HepG2 (cell line): ENCODE results near the gene SEMA3G. TPM values are rescaled to one million over a fixed set of nuclear protein-coding genes. Genes with fewer than 3 reads are reported as not detected.

Experiments
- AHR ChIP-seq: IDR thresholded peaks from 2 replicates; pipeline ENCODE4 v1.6.1; 2018; ENCODE audit warnings: missing genetic modification reagents, missing compliant biosample characterization
- HCFC1 ChIP-seq: fragments of 150-350 bp; IDR thresholded peaks from 2 replicates; pipeline ENCODE4 v1.6.1; 2014; ENCODE audit warnings: low read depth, low read length
- IRF2 ChIP-seq: IDR thresholded peaks from 2 replicates; pipeline ENCODE4 v1.6.1; 2018; ENCODE audit warnings: missing genetic modification reagents, missing compliant biosample characterization
- KAT8 ChIP-seq: IDR thresholded peaks from 2 replicates; pipeline ENCODE4 v1.6.1; 2016; ENCODE audit warnings: missing genetic modification reagents, missing compliant biosample characterization
- PHF20 ChIP-seq: sonication (generic); formaldehyde crosslinking; IDR thresholded peaks from 2 replicates; pipeline ENCODE4 v1.5.0; 2020; ENCODE audit warnings: mild to moderate bottlenecking, missing genetic modification reagents
- RFX1 ChIP-seq: fragments of 450-650 bp; IDR thresholded peaks from 2 replicates; pipeline ENCODE4 v1.6.1; 2017
- SMC3 ChIP-seq: IDR thresholded peaks from 2 replicates; pipeline ENCODE4 v1.6.1; 2011; ENCODE audit warnings: low read length, improper control_type of control experiment
- SP2 ChIP-seq: sonication (generic); formaldehyde crosslinking; IDR thresholded peaks from 2 replicates; pipeline ENCODE4 v1.5.1; 2020; ENCODE audit warnings: mild to moderate bottlenecking, missing genetic modification reagents
- TOPORS ChIP-seq: sonication (generic); formaldehyde crosslinking; IDR thresholded peaks from 2 replicates; pipeline ENCODE4 v1.8.0; 2023; ENCODE audit warnings: mild to moderate bottlenecking, missing genetic modification reagents
- WIZ ChIP-seq: sonication (generic); formaldehyde crosslinking; IDR thresholded peaks from 2 replicates; pipeline ENCODE4 v1.5.1; 2020; ENCODE audit warnings: mild to moderate bottlenecking, missing genetic modification reagents
- ZNF33A ChIP-seq: sonication (generic); formaldehyde crosslinking; IDR thresholded peaks from 2 replicates; pipeline ENCODE4 v1.5.1; 2020; ENCODE audit warnings: missing genetic modification reagents, mild to moderate bottlenecking, moderate library complexity, borderline replicate concordance
- ZNF350 ChIP-seq: sonication (generic); formaldehyde crosslinking; IDR thresholded peaks from 2 replicates; pipeline ENCODE4 v1.4.0; 2020; ENCODE audit warnings: mild to moderate bottlenecking, low read depth, missing genetic modification reagents, borderline replicate concordance
- ZNF468 ChIP-seq: sonication (generic); formaldehyde crosslinking; IDR thresholded peaks from 2 replicates; pipeline ENCODE4 v1.8.0; 2022; ENCODE audit warnings: mild to moderate bottlenecking, moderate library complexity, missing genetic modification reagents
- ZNF530 ChIP-seq: sonication (generic); formaldehyde crosslinking; IDR thresholded peaks from 2 replicates; pipeline ENCODE4 v1.5.0; 2020; ENCODE audit warnings: low read depth, mild to moderate bottlenecking, missing genetic modification reagents
- ZNF546 ChIP-seq: sonication (generic); formaldehyde crosslinking; conservative IDR thresholded peaks from 2 replicates; pipeline ENCODE4 v1.8.1; 2023; ENCODE audit warnings: mild to moderate bottlenecking, missing genetic modification reagents
- ZNF644 ChIP-seq: IDR thresholded peaks from 2 replicates; pipeline ENCODE4 v1.6.1; 2016; ENCODE audit warnings: low read depth
- ZNF75D ChIP-seq: sonication (generic); formaldehyde crosslinking; IDR thresholded peaks from 2 replicates; pipeline ENCODE4 v1.8.1; 2023; ENCODE audit warnings: missing genetic modification reagents, mild to moderate bottlenecking, borderline replicate concordance
- polyA plus RNA-seq, 8 experiments: library from polyadenylated mRNA; depleted of rRNA in 3 of 8; stranded (reverse) in 7 of 8; unstranded in 1 of 8; fragments of >200 nt; fragmentation: Illumina TruSeq in 4 of 8; extraction: Trizol in 4 of 8; gene quantifications; 2 replicates each; pipeline versions ENCODE4 v1.2.1 to v1.2.3, GENCODE V29; 2011 to 2016; ENCODE audit warnings: low read depth in 4 of 8, missing spikeins in 1 of 8, mixed read lengths in 1 of 8; ENCODE audit not compliant: insufficient read depth in 1 of 8
- total RNA-seq, 5 experiments: library from RNA; depleted of rRNA; stranded (reverse); fragments of >200 nt; fragmentation: Illumina TruSeq; extraction: Trizol; gene quantifications; 2 replicates each; pipeline ENCODE4 v1.2.3, GENCODE V29; 2016; ENCODE audit warnings: low read depth in 1 of 5
- TF ChIP-seq, protein P1 (sequence below): sonication (generic); formaldehyde crosslinking; IDR thresholded peaks from 2 replicates; pipeline ENCODE4 v1.4.0; 2020; ENCODE audit warnings: missing genetic modification reagents
- TF ChIP-seq, protein P2 (sequence below): sonication (generic); formaldehyde crosslinking; IDR thresholded peaks from 2 replicates; pipeline ENCODE4 v1.8.1; 2022; ENCODE audit warnings: low read depth, mild to moderate bottlenecking, missing genetic modification reagents
- TF ChIP-seq, protein P3 (sequence below): sonication (generic); formaldehyde crosslinking; IDR thresholded peaks from 2 replicates; pipeline ENCODE4 v1.9.0; 2021; ENCODE audit warnings: missing genetic modification reagents, borderline replicate concordance
- TF ChIP-seq, protein P4 (sequence below): sonication (generic); formaldehyde crosslinking; IDR thresholded peaks from 2 replicates; pipeline ENCODE4 v1.5.0; 2020; ENCODE audit warnings: missing genetic modification reagents, mild to moderate bottlenecking, borderline replicate concordance
- TF ChIP-seq, protein P5 (sequence below): IDR thresholded peaks from 2 replicates; pipeline ENCODE4 v1.6.1; 2012; ENCODE audit warnings: inconsistent platforms
- TF ChIP-seq, protein P6 (sequence below): sonication (generic); formaldehyde crosslinking; IDR thresholded peaks from 2 replicates; pipeline ENCODE4 v1.5.0; 2020; ENCODE audit warnings: mild to moderate bottlenecking, low read depth, missing genetic modification reagents, borderline replicate concordance

SEMA3G gene
- total and polyA plus RNA-seq, 2 of the 13 experiments (the other 11 are each of a cell fraction or from before 2014, with no cell fraction given) = 6.1 to 8.3 TPM

DNA sequence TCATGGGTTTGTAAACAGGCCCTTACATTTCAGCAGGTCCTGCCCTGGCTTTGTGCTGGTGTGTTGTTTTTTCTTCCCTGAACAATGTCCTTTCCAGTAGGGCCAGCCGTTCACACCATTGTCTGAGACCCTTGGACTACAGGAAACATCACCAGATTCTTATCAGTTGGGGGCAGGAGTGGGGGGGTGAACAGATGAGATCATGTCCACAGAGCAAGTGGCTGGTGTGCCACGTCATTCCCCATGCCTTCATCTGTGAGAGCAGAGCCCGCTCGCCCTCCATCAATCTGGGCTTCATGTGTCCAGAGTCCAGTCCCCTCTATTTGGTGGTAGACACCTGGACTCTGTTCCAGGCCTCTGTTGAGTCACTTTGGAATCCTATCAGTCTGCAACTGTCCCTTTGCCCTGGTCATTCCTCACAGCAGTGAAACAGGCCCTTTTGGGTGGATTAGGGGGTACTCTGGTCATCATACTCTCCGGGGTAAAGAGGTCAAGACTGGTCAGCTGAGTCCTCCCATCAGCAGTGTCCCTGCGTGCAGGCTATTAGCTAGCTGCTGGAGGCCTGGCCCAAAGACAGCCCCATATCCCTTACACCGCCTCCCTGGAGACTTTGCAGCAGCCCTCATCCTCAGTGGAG is 15.0 kb downstream of the SEMA3G start (continued):
- TF ChIP-seq, protein P1, sequence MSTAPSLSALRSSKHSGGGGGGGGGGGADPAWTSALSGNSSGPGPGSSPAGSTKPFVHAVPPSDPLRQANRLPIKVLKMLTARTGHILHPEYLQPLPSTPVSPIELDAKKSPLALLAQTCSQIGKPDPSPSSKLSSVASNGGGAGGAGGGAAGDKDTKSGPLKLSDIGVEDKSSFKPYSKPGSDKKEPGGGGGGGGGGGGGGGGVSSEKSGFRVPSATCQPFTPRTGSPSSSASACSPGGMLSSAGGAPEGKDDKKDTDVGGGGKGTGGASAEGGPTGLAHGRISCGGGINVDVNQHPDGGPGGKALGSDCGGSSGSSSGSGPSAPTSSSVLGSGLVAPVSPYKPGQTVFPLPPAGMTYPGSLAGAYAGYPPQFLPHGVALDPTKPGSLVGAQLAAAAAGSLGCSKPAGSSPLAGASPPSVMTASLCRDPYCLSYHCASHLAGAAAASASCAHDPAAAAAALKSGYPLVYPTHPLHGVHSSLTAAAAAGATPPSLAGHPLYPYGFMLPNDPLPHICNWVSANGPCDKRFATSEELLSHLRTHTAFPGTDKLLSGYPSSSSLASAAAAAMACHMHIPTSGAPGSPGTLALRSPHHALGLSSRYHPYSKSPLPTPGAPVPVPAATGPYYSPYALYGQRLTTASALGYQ = peak; percentile 74; the same call in 1 of the 2 replicates
- TF ChIP-seq, protein P2, sequence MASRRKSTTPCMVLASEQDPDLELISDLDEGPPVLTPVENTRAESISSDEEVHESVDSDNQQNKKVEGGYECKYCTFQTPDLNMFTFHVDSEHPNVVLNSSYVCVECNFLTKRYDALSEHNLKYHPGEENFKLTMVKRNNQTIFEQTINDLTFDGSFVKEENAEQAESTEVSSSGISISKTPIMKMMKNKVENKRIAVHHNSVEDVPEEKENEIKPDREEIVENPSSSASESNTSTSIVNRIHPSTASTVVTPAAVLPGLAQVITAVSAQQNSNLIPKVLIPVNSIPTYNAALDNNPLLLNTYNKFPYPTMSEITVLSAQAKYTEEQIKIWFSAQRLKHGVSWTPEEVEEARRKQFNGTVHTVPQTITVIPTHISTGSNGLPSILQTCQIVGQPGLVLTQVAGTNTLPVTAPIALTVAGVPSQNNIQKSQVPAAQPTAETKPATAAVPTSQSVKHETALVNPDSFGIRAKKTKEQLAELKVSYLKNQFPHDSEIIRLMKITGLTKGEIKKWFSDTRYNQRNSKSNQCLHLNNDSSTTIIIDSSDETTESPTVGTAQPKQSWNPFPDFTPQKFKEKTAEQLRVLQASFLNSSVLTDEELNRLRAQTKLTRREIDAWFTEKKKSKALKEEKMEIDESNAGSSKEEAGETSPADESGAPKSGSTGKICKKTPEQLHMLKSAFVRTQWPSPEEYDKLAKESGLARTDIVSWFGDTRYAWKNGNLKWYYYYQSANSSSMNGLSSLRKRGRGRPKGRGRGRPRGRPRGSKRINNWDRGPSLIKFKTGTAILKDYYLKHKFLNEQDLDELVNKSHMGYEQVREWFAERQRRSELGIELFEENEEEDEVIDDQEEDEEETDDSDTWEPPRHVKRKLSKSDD (CRISPR knock-in tag) = peak; percentile 83; the same call in 1 of the 2 replicates
- TF ChIP-seq IRF2 (CRISPR knock-in tag) (peak; percentile 72), RFX1 (no peak), AHR (CRISPR knock-in tag) (no peak; the same call in 1 of the 2 replicates), PHF20 (CRISPR knock-in tag) (no peak), ZNF468 (CRISPR knock-in tag) (no peak), HCFC1 (no peak), SP2 (no peak), WIZ (CRISPR knock-in tag) (peak; percentile 43; the same call in 1 of the 2 replicates), SMC3 (no peak), ZNF546 (CRISPR knock-in tag) (no peak), TOPORS (CRISPR knock-in tag) (no peak), ZNF75D (CRISPR knock-in tag) (no peak), ZNF644 (CRISPR knock-in tag) (0 out of 2 replicates have a peak, but pooled peaks have one; percentile 48), ZNF350 (CRISPR knock-in tag) (peak; percentile 66), ZNF33A (CRISPR knock-in tag) (no peak), KAT8 (CRISPR knock-in tag) (peak; percentile 48), ZNF530 (CRISPR knock-in tag) (no peak)
- TF ChIP-seq, protein P3, sequence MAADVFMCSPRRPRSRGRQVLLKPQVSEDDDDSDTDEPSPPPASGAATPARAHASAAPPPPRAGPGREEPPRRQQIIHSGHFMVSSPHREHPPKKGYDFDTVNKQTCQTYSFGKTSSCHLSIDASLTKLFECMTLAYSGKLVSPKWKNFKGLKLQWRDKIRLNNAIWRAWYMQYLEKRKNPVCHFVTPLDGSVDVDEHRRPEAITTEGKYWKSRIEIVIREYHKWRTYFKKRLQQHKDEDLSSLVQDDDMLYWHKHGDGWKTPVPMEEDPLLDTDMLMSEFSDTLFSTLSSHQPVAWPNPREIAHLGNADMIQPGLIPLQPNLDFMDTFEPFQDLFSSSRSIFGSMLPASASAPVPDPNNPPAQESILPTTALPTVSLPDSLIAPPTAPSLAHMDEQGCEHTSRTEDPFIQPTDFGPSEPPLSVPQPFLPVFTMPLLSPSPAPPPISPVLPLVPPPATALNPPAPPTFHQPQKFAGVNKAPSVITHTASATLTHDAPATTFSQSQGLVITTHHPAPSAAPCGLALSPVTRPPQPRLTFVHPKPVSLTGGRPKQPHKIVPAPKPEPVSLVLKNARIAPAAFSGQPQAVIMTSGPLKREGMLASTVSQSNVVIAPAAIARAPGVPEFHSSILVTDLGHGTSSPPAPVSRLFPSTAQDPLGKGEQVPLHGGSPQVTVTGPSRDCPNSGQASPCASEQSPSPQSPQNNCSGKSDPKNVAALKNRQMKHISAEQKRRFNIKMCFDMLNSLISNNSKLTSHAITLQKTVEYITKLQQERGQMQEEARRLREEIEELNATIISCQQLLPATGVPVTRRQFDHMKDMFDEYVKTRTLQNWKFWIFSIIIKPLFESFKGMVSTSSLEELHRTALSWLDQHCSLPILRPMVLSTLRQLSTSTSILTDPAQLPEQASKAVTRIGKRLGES (CRISPR knock-in tag) = no peak
- TF ChIP-seq, protein P4, sequence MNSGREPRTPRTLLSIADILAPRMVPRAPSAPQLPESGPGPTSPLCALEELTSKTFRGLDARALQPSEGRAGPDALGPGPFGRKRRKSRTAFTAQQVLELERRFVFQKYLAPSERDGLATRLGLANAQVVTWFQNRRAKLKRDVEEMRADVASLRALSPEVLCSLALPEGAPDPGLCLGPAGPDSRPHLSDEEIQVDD (CRISPR knock-in tag) = no peak
- TF ChIP-seq, protein P5, sequence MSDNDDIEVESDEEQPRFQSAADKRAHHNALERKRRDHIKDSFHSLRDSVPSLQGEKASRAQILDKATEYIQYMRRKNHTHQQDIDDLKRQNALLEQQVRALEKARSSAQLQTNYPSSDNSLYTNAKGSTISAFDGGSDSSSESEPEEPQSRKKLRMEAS = peak; percentile 64
- TF ChIP-seq, protein P6, sequence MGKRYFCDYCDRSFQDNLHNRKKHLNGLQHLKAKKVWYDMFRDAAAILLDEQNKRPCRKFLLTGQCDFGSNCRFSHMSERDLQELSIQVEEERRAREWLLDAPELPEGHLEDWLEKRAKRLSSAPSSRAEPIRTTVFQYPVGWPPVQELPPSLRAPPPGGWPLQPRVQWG (CRISPR knock-in tag) = no peak
